ENCODE data around the gene ATP2C2. TPM values are rescaled to one million over a fixed set of nuclear protein-coding genes. Genes with fewer than 3 reads are reported as not detected.

The ATP2C2 gene
- total RNA-seq, 1 donor, result not detected

DNA sequence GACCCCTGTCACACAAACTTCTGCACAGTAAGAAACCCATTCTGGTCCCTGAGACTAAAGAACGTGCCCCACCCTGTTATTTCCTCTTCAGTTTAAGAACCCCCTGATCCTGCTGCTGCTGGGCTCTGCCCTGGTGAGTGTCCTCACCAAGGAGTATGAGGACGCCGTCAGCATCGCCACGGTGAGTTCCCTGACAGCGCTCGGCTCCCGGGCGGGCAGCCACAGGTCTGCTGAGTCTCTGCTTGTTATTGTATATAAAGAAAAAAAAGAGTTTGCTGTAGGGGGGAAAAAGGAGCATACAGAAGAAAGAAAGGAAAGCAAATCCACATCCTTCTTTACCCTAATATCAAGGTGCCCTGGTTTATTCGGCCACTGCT lies 40.0 kb downstream of the ATP2C2 start:
- no peaks in the 10 kb centered on the region for H3K4me1 ChIP-seq (ENCODE audit: insufficient read depth, low read length)
- no peaks in the 10 kb centered on the region for H3K79me2 ChIP-seq (ENCODE audit: insufficient read depth, low read length)
- H3K4me2 ChIP-seq (ENCODE audit: insufficient read depth, low read length), result no peak overlapping the region
- no peaks in the 10 kb centered on the region for H3K9me3 ChIP-seq (ENCODE audit: low read depth, low read length)
- no peaks in the 10 kb centered on the region for H4K20me1 ChIP-seq (ENCODE audit: insufficient read depth, low read length)
- TF ChIP-seq, protein P1, sequence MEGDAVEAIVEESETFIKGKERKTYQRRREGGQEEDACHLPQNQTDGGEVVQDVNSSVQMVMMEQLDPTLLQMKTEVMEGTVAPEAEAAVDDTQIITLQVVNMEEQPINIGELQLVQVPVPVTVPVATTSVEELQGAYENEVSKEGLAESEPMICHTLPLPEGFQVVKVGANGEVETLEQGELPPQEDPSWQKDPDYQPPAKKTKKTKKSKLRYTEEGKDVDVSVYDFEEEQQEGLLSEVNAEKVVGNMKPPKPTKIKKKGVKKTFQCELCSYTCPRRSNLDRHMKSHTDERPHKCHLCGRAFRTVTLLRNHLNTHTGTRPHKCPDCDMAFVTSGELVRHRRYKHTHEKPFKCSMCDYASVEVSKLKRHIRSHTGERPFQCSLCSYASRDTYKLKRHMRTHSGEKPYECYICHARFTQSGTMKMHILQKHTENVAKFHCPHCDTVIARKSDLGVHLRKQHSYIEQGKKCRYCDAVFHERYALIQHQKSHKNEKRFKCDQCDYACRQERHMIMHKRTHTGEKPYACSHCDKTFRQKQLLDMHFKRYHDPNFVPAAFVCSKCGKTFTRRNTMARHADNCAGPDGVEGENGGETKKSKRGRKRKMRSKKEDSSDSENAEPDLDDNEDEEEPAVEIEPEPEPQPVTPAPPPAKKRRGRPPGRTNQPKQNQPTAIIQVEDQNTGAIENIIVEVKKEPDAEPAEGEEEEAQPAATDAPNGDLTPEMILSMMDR (IDR thresholded peaks at IDR 0.05; ENCODE audit: extremely low read depth, low read depth, low read length), result no peak
- H3K27me3 ChIP-seq (ENCODE audit: insufficient read depth, low read length), result peaks cover 29% of the 10 kb centered on the region
- H3K36me3 ChIP-seq (ENCODE audit: insufficient read depth, low read length), result no peaks in the 10 kb centered on the region
- no peak overlapping the region for H3K27ac ChIP-seq (ENCODE audit: low read depth, low read length)
- DNase-seq (ENCODE audit: insufficient read length, low spot score, missing footprints), result no peak
- no peak overlapping the region for H2AFZ ChIP-seq (ENCODE audit: low read length)
- no peak overlapping the region for H3K4me3 ChIP-seq (ENCODE audit: insufficient read depth, low read length)

DNA sequence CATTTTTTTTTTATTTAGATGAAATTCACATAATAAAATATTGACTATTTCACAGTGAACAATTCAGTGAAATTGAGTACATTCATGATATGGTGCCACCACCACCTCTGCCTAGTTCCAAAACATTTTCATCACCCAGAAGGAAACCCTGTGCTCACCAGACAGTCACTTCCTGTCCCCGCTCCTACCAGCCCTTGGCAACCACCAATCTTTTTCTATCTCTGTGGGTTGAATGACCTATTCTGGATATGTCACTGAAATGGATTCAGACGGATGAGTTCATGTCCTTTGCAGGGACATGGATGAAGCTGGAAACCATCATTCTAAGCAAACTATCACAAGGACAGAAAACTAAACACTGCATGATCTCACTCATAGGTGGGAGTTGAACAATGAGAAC lies 40.5 kb downstream of the ATP2C2 start:
- Histone ChIP-seq H2AFZ (ENCODE audit: low read length) (no peak overlapping the region), H3K36me3 (ENCODE audit: insufficient read depth, low read length) (no peaks in the 10 kb centered on the region), H3K4me1 (ENCODE audit: insufficient read depth, low read length) (no peaks in the 10 kb centered on the region), H4K20me1 (ENCODE audit: insufficient read depth, low read length) (no peaks in the 10 kb centered on the region), H3K4me2 (ENCODE audit: insufficient read depth, low read length) (no peak overlapping the region), H3K9me3 (ENCODE audit: low read depth, low read length) (no peaks in the 10 kb centered on the region), H3K4me3 (ENCODE audit: insufficient read depth, low read length) (no peak overlapping the region), H3K27me3 (ENCODE audit: insufficient read depth, low read length) (peaks cover 27% of the 10 kb centered on the region), H3K79me2 (ENCODE audit: insufficient read depth, low read length) (no peaks in the 10 kb centered on the region), H3K27ac (ENCODE audit: low read depth, low read length) (no peak overlapping the region)
- TF ChIP-seq, protein P1 (IDR thresholded peaks at IDR 0.05; ENCODE audit: extremely low read depth, low read depth, low read length), result no peak
- DNase-seq (ENCODE audit: insufficient read length, low spot score, missing footprints), result no peak

DNA sequence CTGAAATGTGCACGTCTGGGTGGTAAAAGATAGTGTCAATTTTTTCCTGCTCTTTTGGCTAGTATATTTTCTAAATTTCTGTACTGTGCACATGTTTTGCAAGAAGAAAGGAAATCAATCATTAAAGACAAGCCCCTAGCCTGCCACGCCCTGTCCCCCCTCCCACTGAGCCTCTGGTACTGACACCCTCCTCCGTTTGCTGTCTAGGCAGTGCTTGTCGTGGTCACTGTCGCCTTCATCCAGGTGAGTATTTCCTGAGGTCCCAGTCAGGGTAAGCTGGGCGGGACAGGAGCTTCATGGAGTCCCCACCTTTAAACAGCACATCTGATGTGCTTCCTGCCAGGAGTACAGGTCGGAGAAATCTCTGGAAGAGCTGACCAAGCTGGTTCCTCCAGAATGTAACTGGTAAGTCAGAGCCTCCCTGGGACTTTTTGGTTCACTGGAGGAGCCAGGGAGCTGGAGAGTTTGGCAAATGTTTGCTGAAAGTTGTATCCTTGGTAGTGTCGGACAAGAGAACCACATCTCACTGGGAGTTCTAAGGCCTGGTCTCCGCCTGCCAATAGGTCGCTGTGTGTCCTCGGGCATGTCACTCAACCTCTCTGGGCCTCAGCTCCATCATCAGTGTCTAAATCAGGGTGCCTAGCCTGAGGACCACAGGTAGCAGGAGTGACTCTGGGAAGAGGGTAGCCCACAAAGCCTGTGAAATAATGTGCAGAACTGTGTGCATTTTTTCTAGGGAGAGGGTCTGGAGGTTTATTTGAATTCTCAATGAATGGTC lies 42.2 kb downstream of the ATP2C2 start:
- Histone ChIP-seq H3K4me1 (ENCODE audit: insufficient read depth, low read length) (no peaks in the 10 kb centered on the region), H3K4me2 (ENCODE audit: insufficient read depth, low read length) (no peak overlapping the region), H3K36me3 (ENCODE audit: insufficient read depth, low read length) (no peaks in the 10 kb centered on the region), H3K27ac (ENCODE audit: low read depth, low read length) (no peak overlapping the region), H3K79me2 (ENCODE audit: insufficient read depth, low read length) (no peaks in the 10 kb centered on the region), H2AFZ (ENCODE audit: low read length) (no peak overlapping the region), H4K20me1 (ENCODE audit: insufficient read depth, low read length) (no peaks in the 10 kb centered on the region), H3K9me3 (ENCODE audit: low read depth, low read length) (no peaks in the 10 kb centered on the region), H3K27me3 (ENCODE audit: insufficient read depth, low read length) (peaks cover 31% of the 10 kb centered on the region), H3K4me3 (ENCODE audit: insufficient read depth, low read length) (no peak overlapping the region)
- no peak for DNase-seq (ENCODE audit: insufficient read length, low spot score, missing footprints)
- TF ChIP-seq, protein P1 (IDR thresholded peaks at IDR 0.05; ENCODE audit: extremely low read depth, low read depth, low read length), result no peak

DNA sequence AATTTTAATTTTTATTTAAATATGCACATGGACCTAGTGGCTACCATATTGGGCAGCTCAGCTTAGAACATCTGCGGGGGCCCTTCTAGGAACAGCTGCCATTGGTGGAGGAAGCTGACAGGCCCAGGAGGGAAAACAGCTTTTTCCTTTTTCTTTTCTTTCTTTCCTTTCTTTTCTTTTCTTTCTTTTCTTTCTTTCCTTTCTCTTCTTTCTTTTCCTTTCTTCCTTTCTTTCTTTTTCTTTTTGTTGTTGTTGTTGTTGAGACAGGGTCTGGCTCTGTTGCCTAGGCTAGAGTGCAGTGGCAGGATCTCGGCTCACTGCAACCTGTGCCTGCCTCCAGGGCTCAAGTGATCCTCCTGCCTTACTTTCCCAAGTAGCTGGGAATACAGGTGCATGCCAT lies 43.4 kb downstream of the ATP2C2 start:
- Histone ChIP-seq H3K27ac (ENCODE audit: low read depth, low read length) (no peak overlapping the region), H3K4me1 (ENCODE audit: insufficient read depth, low read length) (no peaks in the 10 kb centered on the region), H3K9me3 (ENCODE audit: low read depth, low read length) (no peaks in the 10 kb centered on the region), H3K27me3 (ENCODE audit: insufficient read depth, low read length) (peaks cover 30% of the 10 kb centered on the region), H2AFZ (ENCODE audit: low read length) (no peak overlapping the region), H3K4me2 (ENCODE audit: insufficient read depth, low read length) (no peak overlapping the region), H3K36me3 (ENCODE audit: insufficient read depth, low read length) (no peaks in the 10 kb centered on the region), H3K79me2 (ENCODE audit: insufficient read depth, low read length) (no peaks in the 10 kb centered on the region), H3K4me3 (ENCODE audit: insufficient read depth, low read length) (no peak overlapping the region), H4K20me1 (ENCODE audit: insufficient read depth, low read length) (no peaks in the 10 kb centered on the region)
- TF ChIP-seq, protein P1 (IDR thresholded peaks at IDR 0.05; ENCODE audit: extremely low read depth, low read depth, low read length), result no peak
- no peak for DNase-seq (ENCODE audit: insufficient read length, low spot score, missing footprints)

All from osteoblast (primary cell).